BLaER1 treated with 17β-estradiol and CSF1 and Interleukin-3, amounts not matched to agents 10 nM and 100 nM (cell line): Measurements from ENCODE around the gene PCDHA9.
"Not testable (repeated sequence)": the region's sequence is repeated elsewhere in the genome, so short reads cannot be mapped to it uniquely, and the experiment has no call there.

Source experiments
- H3K27ac ChIP-seq, 11 experiments: shearing (Covaris generic); formaldehyde crosslinking; 2 replicates each; pipeline ENCODE4 v1.8.1; 2022
- H3K27me3 ChIP-seq, 11 experiments: shearing (Covaris generic); formaldehyde crosslinking; 2 replicates each; pipeline ENCODE4 v1.8.1; 2022
- H3K36me3 ChIP-seq, 11 experiments: shearing (Covaris generic); formaldehyde crosslinking; 2 replicates each; pipeline ENCODE4 v1.8.1; 2022
- H3K4me1 ChIP-seq, 10 experiments: shearing (Covaris generic); formaldehyde crosslinking; 2 replicates each; pipeline ENCODE4 v1.8.1; 2022
- H3K4me2 ChIP-seq, 11 experiments: shearing (Covaris generic); formaldehyde crosslinking; 2 replicates each; pipeline ENCODE4 v1.8.1; 2022
- H3K4me3 ChIP-seq, 10 experiments: shearing (Covaris generic); formaldehyde crosslinking; 2 replicates each; pipeline ENCODE4 v1.8.1; 2022
- H3K9ac ChIP-seq, 11 experiments: shearing (Covaris generic); formaldehyde crosslinking; 2 replicates each; pipeline ENCODE4 v1.8.1; 2022
- H3K9me3 ChIP-seq, 11 experiments: shearing (Covaris generic); formaldehyde crosslinking; replicated peaks in 1 of 11; 2 replicates each; pipeline ENCODE4 v1.8.1; 2022
- H4K20me1 ChIP-seq, 11 experiments: shearing (Covaris generic); formaldehyde crosslinking; 2 replicates each; pipeline ENCODE4 v1.8.1; 2022
- Cebpa-rat ChIP-seq, 11 experiments: shearing (Covaris generic); IDR thresholded peaks; 2 replicates each; pipeline ENCODE4 v1.8.1; 2022

Gene PCDHA9, protein sequence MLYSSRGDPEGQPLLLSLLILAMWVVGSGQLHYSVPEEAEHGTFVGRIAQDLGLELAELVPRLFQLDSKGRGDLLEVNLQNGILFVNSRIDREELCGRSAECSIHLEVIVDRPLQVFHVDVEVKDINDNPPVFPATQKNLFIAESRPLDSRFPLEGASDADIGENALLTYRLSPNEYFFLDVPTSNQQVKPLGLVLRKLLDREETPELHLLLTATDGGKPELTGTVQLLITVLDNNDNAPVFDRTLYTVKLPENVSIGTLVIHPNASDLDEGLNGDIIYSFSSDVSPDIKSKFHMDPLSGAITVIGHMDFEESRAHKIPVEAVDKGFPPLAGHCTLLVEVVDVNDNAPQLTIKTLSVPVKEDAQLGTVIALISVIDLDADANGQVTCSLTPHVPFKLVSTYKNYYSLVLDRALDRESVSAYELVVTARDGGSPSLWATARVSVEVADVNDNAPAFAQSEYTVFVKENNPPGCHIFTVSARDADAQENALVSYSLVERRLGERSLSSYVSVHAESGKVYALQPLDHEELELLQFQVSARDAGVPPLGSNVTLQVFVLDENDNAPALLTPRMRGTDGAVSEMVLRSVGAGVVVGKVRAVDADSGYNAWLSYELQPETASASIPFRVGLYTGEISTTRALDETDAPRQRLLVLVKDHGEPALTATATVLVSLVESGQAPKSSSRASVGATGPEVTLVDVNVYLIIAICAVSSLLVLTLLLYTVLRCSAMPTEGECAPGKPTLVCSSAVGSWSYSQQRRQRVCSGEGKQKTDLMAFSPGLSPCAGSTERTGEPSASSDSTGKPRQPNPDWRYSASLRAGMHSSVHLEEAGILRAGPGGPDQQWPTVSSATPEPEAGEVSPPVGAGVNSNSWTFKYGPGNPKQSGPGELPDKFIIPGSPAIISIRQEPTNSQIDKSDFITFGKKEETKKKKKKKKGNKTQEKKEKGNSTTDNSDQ

DNA sequence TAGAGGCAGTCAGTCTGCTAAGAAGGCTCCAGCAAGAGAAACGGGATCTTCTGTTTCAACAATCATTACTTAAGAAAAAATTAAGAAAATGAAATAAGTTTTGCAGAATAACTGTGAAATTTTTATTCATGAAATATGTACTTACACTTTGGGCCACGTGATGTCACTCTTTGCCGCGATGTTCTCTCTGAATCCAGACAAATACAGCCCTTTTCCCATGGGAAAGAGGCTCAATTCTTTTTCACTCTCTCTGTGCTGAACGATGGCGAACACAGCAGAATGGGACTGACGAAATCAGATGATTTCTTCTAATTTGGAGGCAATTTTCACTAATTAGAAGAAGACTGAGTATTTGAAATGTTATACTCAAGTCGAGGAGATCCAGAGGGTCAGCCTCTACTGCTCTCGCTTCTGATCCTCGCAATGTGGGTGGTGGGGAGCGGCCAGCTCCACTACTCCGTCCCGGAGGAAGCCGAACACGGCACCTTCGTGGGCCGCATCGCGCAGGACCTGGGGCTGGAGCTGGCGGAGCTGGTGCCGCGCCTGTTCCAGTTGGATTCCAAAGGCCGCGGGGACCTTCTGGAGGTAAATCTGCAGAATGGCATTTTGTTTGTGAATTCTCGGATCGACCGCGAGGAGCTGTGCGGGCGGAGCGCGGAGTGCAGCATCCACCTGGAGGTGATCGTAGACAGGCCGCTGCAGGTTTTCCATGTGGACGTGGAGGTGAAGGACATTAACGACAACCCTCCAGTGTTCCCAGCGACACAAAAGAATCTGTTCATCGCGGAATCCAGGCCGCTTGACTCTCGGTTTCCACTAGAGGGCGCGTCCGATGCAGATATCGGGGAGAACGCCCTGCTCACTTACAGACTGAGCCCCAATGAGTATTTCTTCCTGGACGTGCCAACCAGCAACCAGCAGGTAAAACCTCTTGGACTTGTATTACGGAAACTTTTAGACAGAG, at the start of gene PCDHA9:
Gene PCDHA9 (plus strand): TSS at position 244 of the 964 bp plus-strand sequence. CDS start 114 bp downstream, at position 358.
- peaks cover 24 to 47% (median 29%) of the 10 kb centered on the region in 11 experiments for H3K9me3 ChIP-seq
- not testable (repeated sequence) for H3K27me3 ChIP-seq, H3K4me1 ChIP-seq, H3K27ac ChIP-seq, H3K4me2 ChIP-seq, H3K9ac ChIP-seq, H4K20me1 ChIP-seq, H3K4me3 ChIP-seq, H3K36me3 ChIP-seq

DNA sequence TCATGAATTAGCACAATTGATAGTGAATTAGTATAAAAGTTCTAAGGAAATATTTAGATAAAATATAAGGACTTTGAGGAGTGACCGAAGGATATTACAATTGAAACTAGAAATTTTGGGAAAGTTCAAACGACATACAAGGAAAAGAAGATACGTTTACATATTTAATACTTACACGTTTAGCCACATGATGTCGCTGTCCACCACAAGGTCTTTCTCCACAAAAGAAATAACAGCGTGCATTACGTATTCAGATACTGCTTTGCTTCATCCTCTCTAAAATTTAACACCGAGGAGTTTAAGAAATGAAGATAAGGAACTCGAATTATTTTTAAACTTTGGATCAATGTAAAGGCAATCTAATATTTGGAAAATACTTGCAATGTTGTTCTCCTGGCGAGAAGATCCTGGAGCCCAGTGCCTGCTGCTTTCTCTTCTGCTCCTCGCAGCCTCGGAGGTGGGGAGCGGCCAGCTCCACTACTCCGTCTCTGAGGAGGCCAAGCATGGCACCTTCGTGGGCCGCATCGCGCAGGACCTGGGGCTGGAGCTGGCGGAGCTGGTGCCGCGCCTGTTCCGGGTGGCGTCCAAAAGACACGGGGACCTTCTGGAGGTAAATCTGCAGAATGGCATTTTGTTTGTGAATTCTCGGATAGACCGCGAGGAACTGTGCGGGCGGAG, 47.2 kb upstream of the PCDHA9 start, which contains the start of gene PCDHA3:
Gene PCDHA3 (plus strand): TSS at position 242 of the 678 bp plus-strand sequence.
- Histone ChIP-seq H3K4me3 (no peak within 1 kb of the TSS), H4K20me1 (no peaks in the 10 kb centered on the region), H3K4me1 (no peaks in the 10 kb centered on the region), H3K27me3 (no peaks in the 10 kb centered on the region), H3K27ac (no peak within 1 kb of the TSS), H3K36me3 (no peaks in the 10 kb centered on the region; a peak in 1 of 22 replicates), H3K9me3 (peaks cover 42 to 96% (median 60%) of the 10 kb centered on the region in 11 experiments), H3K9ac (no peak within 1 kb of the TSS), H3K4me2 (no peak within 1 kb of the TSS)
- no peak for TF ChIP-seq Cebpa-rat (IDR thresholded peaks at IDR 0.05)

DNA sequence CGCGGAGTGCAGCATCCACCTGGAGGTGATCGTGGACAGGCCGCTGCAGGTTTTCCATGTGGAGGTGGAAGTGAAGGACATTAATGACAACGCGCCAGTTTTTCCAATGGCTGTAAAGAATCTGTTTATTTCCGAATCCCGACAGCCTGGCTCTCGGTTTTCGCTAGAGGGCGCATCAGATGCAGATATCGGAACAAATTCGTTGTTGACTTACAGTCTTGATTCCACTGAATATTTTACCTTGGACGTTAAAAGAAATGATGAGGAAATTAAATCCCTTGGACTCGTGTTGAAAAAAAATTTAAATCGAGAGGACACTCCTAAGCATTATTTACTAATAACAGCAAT, 46.7 kb upstream of the PCDHA9 start:
- H3K4me1 ChIP-seq = no peaks in the 10 kb centered on the region
- no peak overlapping the region for H3K9ac ChIP-seq
- no peaks in the 10 kb centered on the region; a peak in 1 of 22 replicates for H3K36me3 ChIP-seq
- H3K27ac ChIP-seq = no peak overlapping the region
- peaks cover 41 to 96% (median 59%) of the 10 kb centered on the region in 11 experiments for H3K9me3 ChIP-seq
- no peak for TF ChIP-seq Cebpa-rat (IDR thresholded peaks at IDR 0.05)
- no peak overlapping the region for H3K4me3 ChIP-seq
- no peak overlapping the region for H3K4me2 ChIP-seq
- H4K20me1 ChIP-seq = no peaks in the 10 kb centered on the region
- no peaks in the 10 kb centered on the region for H3K27me3 ChIP-seq

- H3K4me1 ChIP-seq, H4K20me1 ChIP-seq, H3K9ac ChIP-seq, H3K36me3 ChIP-seq, H3K4me3 ChIP-seq, H3K27me3 ChIP-seq, H3K27ac ChIP-seq, H3K4me2 ChIP-seq: not testable (repeated sequence)
- H3K9me3 ChIP-seq = peaks cover 42 to 96% (median 61%) of the 10 kb centered on the region in 11 experiments
These were observed 45.8 kb upstream of the PCDHA9 start for GRCh38 chr5:140802381-140802780.

- Histone ChIP-seq H3K27ac (no peak overlapping the region), H3K4me2 (no peak overlapping the region), H3K4me3 (no peak overlapping the region), H3K9me3 (peaks cover 46 to 96% (median 62%) of the 10 kb centered on the region in 11 experiments), H3K9ac (no peak overlapping the region), H3K27me3 (no peaks in the 10 kb centered on the region), H4K20me1 (no peaks in the 10 kb centered on the region), H3K36me3 (no peaks in the 10 kb centered on the region; a peak in 1 of 22 replicates), H3K4me1 (no peaks in the 10 kb centered on the region)
- no peak for TF ChIP-seq Cebpa-rat (IDR thresholded peaks at IDR 0.05)
These were observed 45.4 kb upstream of the PCDHA9 start for GRCh38 chr5:140802781-140803271.

DNA sequence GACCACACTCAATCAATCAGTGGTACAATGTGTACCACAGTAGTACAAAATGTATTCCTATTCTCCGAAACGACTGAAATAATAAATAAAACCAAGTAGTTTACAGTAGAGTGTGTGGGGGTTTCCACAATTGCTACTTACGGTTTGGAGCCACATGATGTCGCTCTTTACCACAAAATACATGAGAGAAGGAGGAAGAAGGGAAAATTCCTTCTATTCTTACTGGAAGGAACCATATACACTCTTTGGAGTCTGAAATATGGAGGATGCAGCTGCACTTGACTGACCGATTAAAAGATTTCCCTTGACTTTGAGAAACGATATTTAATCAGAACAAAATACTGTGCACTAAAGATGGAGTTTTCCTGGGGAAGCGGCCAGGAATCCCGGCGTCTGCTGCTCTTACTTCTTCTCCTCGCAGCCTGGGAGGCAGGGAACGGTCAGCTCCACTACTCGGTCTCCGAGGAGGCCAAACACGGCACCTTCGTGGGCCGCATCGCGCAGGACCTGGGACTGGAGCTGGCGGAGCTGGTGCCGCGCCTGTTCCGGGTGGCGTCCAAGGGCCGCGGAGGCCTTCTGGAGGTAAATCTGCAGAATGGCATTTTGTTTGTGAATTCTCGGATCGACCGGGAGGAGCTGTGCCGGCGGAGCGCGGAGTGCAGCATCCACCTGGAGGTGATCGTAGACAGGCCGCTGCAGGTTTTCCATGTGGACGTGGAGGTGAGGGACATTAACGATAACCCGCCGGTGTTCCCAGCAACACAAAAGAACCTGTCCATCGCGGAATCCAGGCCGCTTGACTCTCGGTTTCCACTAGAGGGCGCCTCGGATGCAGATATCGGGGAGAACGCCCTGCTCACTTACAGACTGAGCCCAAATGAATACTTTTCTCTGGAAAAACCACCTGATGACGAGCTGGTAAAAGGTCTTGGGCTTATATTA, 41.1 kb upstream of the PCDHA9 start, which contains the start of gene PCDHA4:
Gene PCDHA4 (plus strand): TSS at position 235 of the 942 bp plus-strand sequence.
- Histone ChIP-seq H3K9ac (no peak within 1 kb of the TSS), H3K4me2 (no peak within 1 kb of the TSS), H4K20me1 (no peaks in the 10 kb centered on the region), H3K27me3 (no peaks in the 10 kb centered on the region), H3K27ac (no peak within 1 kb of the TSS), H3K4me3 (no peak within 1 kb of the TSS), H3K4me1 (no peaks in the 10 kb centered on the region), H3K36me3 (no peaks in the 10 kb centered on the region; a peak in 1 of 22 replicates), H3K9me3 (peaks cover 48 to 77% (median 59%) of the 10 kb centered on the region in 11 experiments)
- no peak for TF ChIP-seq Cebpa-rat (IDR thresholded peaks at IDR 0.05)

- not testable (repeated sequence) for H3K9ac ChIP-seq, H3K36me3 ChIP-seq, H3K27ac ChIP-seq, H3K4me1 ChIP-seq, H3K4me2 ChIP-seq, H4K20me1 ChIP-seq, H3K27me3 ChIP-seq, H3K4me3 ChIP-seq
- peaks cover 36 to 77% (median 46%) of the 10 kb centered on the region in 11 experiments for H3K9me3 ChIP-seq
These were observed 39.8 kb upstream of the PCDHA9 start for GRCh38 chr5:140808241-140808888.
